Activated CD4-positive, alpha-beta T cell treated with anti-CD3 and anti-CD28 coated beads, Interleukin-2, amount 10 ng/mL, durations not matched to agents 24 days and 14 days (primary cell): ENCODE results near the gene PPP1R3D. TPM values are rescaled to one million over a fixed set of nuclear protein-coding genes. Genes with fewer than 3 reads are reported as not detected.
"Not testable (repeated sequence)": the region's sequence is repeated elsewhere in the genome, so short reads cannot be mapped to it uniquely, and the experiment has no call there.

Experiments
- DNase-seq: peaks from one replicate; pipeline ENCODE4 v3.0.0; 2022
- H3K27ac Mint-ChIP-seq: one replicate; pipeline ENCODE4 v1.8.0; 2022; ENCODE audit warnings: mild to moderate bottlenecking, mixed read lengths
- H3K27me3 Mint-ChIP-seq: one replicate; pipeline ENCODE4 v1.8.0; 2022; ENCODE audit warnings: mixed read lengths
- H3K36me3 Mint-ChIP-seq: one replicate; pipeline ENCODE4 v1.8.0; 2022; ENCODE audit warnings: low read depth, mild to moderate bottlenecking, mixed read lengths
- H3K4me1 Mint-ChIP-seq: one replicate; pipeline ENCODE4 v1.8.0; 2021; ENCODE audit warnings: mixed read lengths
- H3K4me3 Mint-ChIP-seq: one replicate; pipeline ENCODE4 v1.8.0; 2022; ENCODE audit warnings: mild to moderate bottlenecking, moderate library complexity, mixed read lengths
- H3K9me3 Mint-ChIP-seq: one replicate; pipeline ENCODE4 v1.8.0; 2021; ENCODE audit warnings: mixed read lengths
- intact Hi-C: fragments of 100-400 bp; cut with micrococcal nuclease; formaldehyde crosslinking; loops from one replicate; pipeline ENCODE4 v1.15.1; 2023
- total RNA-seq: library from RNA; stranded (reverse); gene quantifications from 2 replicates; pipeline ENCODE4 v1.2.3, GENCODE V29; 2022

Gene PPP1R3D
- total RNA-seq, 1 donor from 2014 or later = 6.4 TPM

DNA sequence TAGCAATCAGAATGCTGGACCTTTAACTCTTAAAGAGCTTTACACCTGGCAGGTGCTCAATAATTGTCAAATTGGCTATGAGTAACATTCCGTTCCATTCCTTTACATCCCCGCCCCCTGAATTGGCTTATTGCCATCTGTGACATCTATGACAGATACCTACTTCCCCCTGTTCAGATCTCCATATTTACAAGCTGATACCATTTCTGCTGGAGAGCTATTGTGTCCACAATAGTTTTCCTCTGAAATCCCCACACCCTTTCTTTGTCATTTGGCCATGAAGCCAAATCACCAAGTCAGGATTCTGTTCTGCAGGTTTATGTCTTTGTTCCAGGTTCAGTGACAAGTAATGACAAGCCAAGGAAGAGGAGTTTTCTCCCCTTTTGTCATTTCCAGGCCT lies 21.3 kb upstream of the PPP1R3D start:
- intact Hi-C loops = no loop called here
- no peaks in the 10 kb centered on the region for H3K36me3 Mint-ChIP-seq
- H3K4me1 Mint-ChIP-seq = no peaks in the 10 kb centered on the region
- no peak for DNase-seq
- no peaks in the 10 kb centered on the region for H3K9me3 Mint-ChIP-seq
- no peak overlapping the region for H3K4me3 Mint-ChIP-seq
- no peaks in the 10 kb centered on the region for H3K27me3 Mint-ChIP-seq
- H3K27ac Mint-ChIP-seq = no peak overlapping the region

DNA sequence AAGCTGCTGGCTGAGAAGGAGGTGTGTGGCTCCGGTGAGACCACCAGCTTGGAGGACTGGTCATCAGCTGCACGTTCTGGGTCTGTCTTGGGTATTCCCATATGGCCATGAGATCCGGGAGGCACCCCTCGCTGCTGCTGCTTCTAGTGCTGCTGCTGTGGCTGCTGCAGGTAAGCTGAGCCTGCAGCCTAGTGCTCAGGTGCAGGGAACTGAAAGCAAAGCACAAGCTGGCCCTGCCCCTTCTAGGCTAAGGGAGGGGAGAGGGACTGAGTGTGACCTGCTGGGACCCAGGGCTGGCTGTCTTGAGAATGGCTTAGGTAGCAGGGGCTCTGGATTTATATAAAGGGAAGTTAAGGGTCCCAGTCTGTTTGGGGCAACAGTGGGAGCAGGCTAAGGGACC lies 18.5 kb upstream of the PPP1R3D start:
- no peak for DNase-seq
- Mint-ChIP-seq H3K36me3 (no peaks in the 10 kb centered on the region), H3K27ac (no peak overlapping the region), H3K27me3 (no peaks in the 10 kb centered on the region), H3K4me3 (no peak overlapping the region), H3K9me3 (no peaks in the 10 kb centered on the region), H3K4me1 (no peaks in the 10 kb centered on the region)
- intact Hi-C loops = no loop called here

DNA sequence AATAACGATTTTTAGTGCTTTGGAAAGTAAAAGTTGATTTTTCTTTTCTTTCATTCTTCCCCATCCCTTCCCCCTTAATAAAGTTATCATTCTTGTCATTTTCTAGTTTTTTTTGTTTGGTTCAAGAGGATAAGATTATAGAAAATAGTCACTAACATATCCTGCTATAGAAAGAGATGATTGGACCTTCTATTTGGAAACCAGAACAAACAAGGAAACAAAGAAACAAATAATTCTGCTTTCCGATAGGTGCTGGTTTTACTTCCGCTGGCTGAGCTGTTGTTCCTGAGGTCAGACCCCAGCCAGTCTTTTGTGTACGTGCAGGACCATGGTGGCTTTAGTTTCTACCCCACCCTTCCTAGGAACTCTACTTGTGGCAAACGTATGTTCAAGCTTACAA lies 18.0 kb upstream of the PPP1R3D start, which contains the start of gene CDH26:
Gene CDH26, plus strand, starts transcription at position 301 of the 400 bp plus-strand sequence. CDS start 304 bp downstream, outside the sequence.
- Mint-ChIP-seq H3K9me3 (no peaks in the 10 kb centered on the region), H3K36me3 (no peaks in the 10 kb centered on the region), H3K27ac (no peak within 1 kb of the TSS), H3K4me1 (no peaks in the 10 kb centered on the region), H3K27me3 (no peaks in the 10 kb centered on the region), H3K4me3 (no peak within 1 kb of the TSS)
- no peak for DNase-seq
- intact Hi-C loops = no loop called here

DNA sequence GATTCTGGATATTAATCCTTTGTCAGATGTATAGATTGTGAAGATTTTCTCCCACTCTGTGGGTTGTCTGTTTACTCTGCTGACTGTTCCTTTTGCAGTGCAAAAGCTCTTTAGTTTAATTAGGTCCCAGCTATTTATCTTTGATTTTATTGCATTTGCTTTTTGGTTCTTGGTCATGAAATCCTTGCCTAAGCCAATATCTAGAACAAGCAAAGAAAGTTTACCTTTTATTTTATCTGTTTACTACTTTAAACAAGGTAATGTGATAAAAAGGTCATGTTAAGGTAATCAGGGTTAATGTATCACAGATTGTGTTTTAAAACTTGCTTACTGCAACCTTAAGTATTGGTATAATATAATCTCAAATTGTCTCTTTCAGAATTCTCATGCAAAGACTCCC lies 17.5 kb upstream of the PPP1R3D start:
- H3K27ac Mint-ChIP-seq, H3K27me3 Mint-ChIP-seq, DNase-seq, intact Hi-C loops, H3K4me1 Mint-ChIP-seq, H3K4me3 Mint-ChIP-seq, H3K9me3 Mint-ChIP-seq, H3K36me3 Mint-ChIP-seq: not testable (repeated sequence)

DNA sequence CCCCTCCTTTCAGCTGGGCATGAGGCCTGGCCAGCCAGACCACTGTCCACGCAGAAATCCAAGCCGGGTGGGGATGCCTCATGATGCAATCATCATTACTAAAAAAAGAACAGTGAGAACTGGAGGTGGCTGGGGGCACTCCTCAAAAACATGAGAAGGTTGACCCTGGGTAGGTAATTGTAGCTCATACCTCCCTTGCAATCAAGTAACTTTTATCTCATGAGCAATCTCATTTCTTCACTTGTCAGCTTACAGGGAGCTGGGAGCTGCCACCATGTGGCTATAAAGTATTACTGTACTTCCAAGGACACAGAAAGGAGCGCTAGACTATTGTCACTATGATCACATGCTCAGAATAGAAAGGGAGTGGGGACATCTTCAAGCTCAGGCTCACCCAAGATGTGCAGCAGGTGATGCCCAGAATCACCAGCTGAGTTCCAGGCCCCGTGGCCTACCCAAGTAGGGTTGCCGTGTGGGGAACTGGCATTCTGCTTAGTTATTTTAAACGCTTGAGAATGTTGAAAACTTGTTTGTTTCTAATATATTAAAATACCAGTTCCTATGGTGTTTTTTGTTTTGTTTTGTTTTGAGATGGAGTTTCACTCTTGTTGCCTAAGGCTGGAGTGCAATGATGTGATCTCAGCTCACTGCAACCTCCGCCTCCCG lies 15.2 kb upstream of the PPP1R3D start:
- H3K27me3 Mint-ChIP-seq = no peaks in the 10 kb centered on the region
- no peak for DNase-seq
- no peaks in the 10 kb centered on the region for H3K9me3 Mint-ChIP-seq
- no peak overlapping the region for H3K27ac Mint-ChIP-seq
- intact Hi-C loops = no loop called here
- no peaks in the 10 kb centered on the region for H3K36me3 Mint-ChIP-seq
- no peaks in the 10 kb centered on the region for H3K4me1 Mint-ChIP-seq
- no peak overlapping the region for H3K4me3 Mint-ChIP-seq

DNA sequence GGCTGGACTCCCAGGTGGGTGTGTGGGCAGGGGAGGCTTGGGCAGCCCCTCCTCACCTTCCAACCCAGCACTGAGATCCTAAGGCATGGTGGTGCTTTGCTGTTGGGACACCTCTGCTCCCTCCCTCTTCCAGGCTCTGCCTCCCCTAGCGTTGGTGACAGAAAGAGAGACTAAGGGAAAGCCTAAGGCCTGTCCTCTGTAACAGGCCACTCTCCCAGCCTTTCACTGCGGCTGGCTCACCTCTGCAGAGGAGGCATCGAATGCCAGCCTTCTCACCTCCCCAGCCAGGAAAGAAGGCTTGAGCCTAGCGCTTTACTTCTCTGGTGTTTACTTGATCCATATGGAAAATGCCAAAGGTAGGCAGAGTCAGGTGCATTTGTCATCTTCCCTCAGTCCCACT lies 14.6 kb upstream of the PPP1R3D start:
- Mint-ChIP-seq H3K9me3 (no peaks in the 10 kb centered on the region), H3K27me3 (no peaks in the 10 kb centered on the region), H3K4me3 (no peak overlapping the region), H3K36me3 (no peaks in the 10 kb centered on the region), H3K27ac (no peak overlapping the region), H3K4me1 (no peaks in the 10 kb centered on the region)
- no peak for DNase-seq
- intact Hi-C loops = no loop called here

DNA sequence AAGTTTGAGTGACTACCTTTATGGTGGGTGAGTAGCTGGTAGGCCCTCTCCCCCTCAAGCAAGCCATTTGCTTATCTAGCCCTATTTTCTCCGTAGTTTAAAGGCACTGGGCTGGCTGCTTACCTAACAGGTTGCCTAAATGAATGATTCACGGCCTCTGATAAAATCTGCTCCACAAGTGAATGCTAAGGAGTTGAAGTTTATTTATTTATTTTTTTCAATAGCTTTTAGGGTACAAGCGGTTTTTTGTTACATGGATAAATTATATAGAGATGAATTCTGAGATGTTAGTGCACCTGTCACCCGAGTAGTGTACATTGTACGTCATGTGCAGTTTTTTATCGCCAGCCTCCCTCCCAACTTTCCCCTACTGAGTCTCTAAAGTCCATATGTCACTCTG lies 9.8 kb upstream of the PPP1R3D start:
- no peak for DNase-seq
- intact Hi-C loops = loop anchor here (5.0 kb wide), 1 partner anchor 312 kb away; no protein-coding TSS in a partner anchor
- Mint-ChIP-seq H3K4me1 (peaks cover 16% of the 10 kb centered on the region), H3K9me3 (no peaks in the 10 kb centered on the region), H3K27me3 (no peaks in the 10 kb centered on the region), H3K4me3 (no peak overlapping the region), H3K27ac (no peak overlapping the region), H3K36me3 (peaks cover 6% of the 10 kb centered on the region)

DNA sequence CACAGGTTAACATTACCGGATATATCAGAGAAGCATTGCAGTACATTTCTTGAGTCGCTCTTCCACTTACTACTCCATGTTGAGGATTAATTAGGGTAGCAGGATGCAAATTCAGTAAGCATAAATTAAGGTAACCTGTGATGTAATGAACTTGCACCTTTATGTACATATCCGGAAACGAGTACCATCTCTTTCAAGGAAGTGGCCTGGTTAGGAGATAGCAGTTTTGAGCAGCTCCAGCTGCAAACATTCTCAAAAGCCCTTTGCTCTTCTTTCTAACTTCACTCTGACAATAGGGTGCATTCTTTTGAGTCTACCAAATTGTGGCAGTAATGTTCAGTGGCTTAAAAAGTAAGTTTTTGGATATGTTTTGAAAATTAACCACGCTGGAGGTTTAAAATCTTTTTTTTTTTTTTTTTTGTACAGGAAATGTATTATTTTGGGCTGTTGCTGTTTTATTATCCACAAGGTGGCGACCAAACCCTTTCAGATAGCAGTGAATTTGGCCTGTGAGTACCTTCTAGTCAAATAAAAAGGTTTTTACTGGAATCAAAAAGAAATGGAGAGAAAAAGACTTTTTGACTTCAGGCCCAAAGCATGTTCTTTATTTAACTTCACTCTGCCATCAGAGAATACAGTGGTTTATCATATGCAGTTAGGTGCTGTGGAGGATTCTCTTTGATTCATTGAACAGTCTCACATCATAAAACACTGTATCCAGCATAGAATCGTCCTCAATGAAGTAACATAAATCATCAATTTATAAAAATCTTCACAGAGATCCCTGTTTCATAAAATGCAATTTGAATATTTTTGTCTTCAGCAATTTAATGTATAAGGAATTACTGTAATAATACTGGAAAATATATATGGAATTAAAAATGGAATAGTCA lies 9.0 kb upstream of the PPP1R3D start:
- peaks cover 14% of the 10 kb centered on the region for H3K36me3 Mint-ChIP-seq
- intact Hi-C loops = loop anchor here (5.0 kb wide), 1 partner anchor 313 kb away; no protein-coding TSS in a partner anchor

DNA sequence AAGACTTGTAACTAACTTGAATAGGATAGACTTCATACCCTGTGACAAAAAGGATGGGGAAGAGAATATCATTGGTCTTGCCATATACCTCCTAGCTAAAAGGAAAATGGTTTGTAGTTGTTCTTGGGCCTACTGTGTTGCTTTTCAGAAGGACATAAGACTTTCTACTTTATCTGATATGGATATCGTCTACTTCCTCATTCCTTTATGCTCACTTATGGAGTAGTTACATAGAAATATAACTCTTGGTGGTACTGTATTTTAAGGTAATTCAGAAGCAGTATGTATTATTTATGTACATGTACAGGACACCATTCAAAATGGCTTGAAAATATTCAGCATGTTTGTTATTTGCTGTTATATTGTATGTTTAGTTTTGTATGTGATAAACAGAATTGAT lies 8.1 kb upstream of the PPP1R3D start:
- no peak overlapping the region for H3K4me3 Mint-ChIP-seq
- intact Hi-C loops = loop anchor here (5.0 kb wide), 1 partner anchor 314 kb away; no protein-coding TSS in a partner anchor
- peaks cover 16% of the 10 kb centered on the region for H3K4me1 Mint-ChIP-seq
- H3K27me3 Mint-ChIP-seq = no peaks in the 10 kb centered on the region
- DNase-seq = no peak
- no peaks in the 10 kb centered on the region for H3K9me3 Mint-ChIP-seq
- H3K27ac Mint-ChIP-seq = peak overlapping the region; percentile 20
- H3K36me3 Mint-ChIP-seq = peaks cover 16% of the 10 kb centered on the region

More for the DNA sequence above, 9.0 kb upstream of the PPP1R3D start:
- H3K9me3 Mint-ChIP-seq = no peaks in the 10 kb centered on the region
- DNase-seq = peak; percentile 82
- peaks cover 16% of the 10 kb centered on the region for H3K4me1 Mint-ChIP-seq
- H3K4me3 Mint-ChIP-seq = peak overlapping the region; percentile 56
- H3K27ac Mint-ChIP-seq = peak overlapping the region; percentile 84
- no peaks in the 10 kb centered on the region for H3K27me3 Mint-ChIP-seq

DNA sequence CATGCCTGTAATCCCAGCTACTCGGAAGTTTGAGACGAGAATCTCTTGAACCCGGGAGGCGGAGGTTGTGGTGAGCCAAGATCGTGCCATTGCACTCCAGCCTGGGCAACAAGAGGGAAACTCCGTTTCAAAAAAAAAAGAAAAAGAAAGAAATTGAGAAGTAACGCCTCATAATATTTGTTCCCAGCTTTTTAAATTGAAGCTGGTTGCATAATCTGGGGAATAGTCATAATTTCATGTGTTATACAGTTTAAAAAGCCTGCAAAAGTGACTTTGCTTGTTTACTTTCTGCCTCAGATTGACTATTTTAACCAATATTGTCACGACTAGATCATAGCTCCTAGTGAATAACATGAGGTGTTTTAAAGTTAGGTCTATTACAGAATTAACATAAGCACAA lies 7.3 kb upstream of the PPP1R3D start:
- Mint-ChIP-seq H3K27me3 (no peaks in the 10 kb centered on the region), H3K27ac (no peak overlapping the region), H3K4me3 (no peak overlapping the region), H3K9me3 (no peaks in the 10 kb centered on the region), H3K4me1 (peaks cover 16% of the 10 kb centered on the region), H3K36me3 (peaks cover 16% of the 10 kb centered on the region)
- DNase-seq = no peak
- intact Hi-C loops = loop anchor here (5.0 kb wide), 1 partner anchor 315 kb away; no protein-coding TSS in a partner anchor

DNA sequence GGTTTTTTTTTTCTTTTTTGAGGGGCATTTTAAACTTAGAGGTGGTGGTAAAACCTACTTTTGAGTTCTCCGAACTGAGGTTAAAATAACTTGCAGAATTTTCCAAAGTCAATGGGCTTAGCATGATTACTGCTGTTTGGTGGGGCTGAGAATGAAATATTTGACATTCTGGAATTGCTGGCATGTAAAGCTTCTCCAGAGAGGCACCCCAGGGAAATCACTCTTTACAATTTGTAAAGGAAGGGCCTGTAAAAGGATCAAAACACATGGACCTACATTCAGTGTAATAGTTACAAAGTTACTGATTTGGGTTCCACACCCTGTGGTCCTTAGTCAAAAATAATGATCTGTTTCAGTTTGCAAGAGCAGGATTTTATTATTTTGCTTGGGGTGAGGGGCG lies 5.6 kb upstream of the PPP1R3D start:
- intact Hi-C loops = loop anchor here (5.0 kb wide), 1 partner anchor 317 kb away; no protein-coding TSS in a partner anchor

DNA sequence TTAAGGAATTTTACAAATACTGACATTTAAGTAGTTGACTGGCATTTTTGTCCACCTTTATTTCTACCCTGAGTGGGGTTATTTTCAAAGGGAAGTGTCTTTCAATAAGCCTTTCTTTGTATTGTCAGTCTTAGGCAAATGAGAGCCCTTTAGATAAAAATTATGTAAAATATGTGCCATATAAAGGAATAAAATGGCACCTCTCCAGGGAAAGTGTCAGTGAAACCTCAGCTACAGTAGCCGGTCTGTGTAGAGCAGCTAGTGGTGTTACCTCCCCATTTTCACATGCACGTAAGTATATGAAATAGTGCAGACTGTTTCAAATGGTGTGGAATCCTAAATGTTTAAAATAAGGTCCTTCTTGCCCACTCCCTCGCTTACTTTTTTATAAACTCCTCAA lies 5.1 kb upstream of the PPP1R3D start:
- intact Hi-C loops = loop anchor here (5.0 kb wide), 1 partner anchor 317 kb away; no protein-coding TSS in a partner anchor
- H3K27me3 Mint-ChIP-seq = no peaks in the 10 kb centered on the region
- no peak overlapping the region for H3K4me3 Mint-ChIP-seq

More for the DNA sequence above, 5.6 kb upstream of the PPP1R3D start:
- no peaks in the 10 kb centered on the region for H3K9me3 Mint-ChIP-seq
- DNase-seq = no peak
- H3K27me3 Mint-ChIP-seq = no peaks in the 10 kb centered on the region
- peaks cover 18% of the 10 kb centered on the region for H3K36me3 Mint-ChIP-seq
- no peak overlapping the region for H3K27ac Mint-ChIP-seq
- H3K4me3 Mint-ChIP-seq = no peak overlapping the region
- H3K4me1 Mint-ChIP-seq = peaks cover 28% of the 10 kb centered on the region

DNA sequence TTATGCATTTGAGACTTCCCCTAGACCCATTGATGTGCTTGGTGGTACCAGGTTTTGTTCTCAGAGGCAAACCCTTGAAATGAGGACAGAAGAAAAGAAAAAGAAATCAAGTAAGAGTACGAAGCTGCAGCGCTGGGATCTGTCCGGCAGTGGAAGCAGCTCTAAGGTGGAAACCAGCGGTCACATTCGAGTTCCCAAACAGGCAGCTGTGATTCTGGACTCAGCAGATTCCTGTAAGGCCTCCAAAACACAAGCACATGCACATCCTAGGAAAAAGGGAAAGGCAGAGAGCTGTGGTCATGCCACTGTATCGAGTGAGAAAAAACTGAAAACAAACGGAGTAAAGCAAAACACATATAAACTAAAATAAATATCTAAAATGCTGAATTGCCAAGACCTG lies 4.6 kb upstream of the PPP1R3D start:
- H3K9me3 Mint-ChIP-seq = no peaks in the 10 kb centered on the region
- peaks cover 18% of the 10 kb centered on the region for H3K36me3 Mint-ChIP-seq
- no peak overlapping the region for H3K4me3 Mint-ChIP-seq
- no peaks in the 10 kb centered on the region for H3K27me3 Mint-ChIP-seq
- peaks cover 28% of the 10 kb centered on the region for H3K4me1 Mint-ChIP-seq
- no peak overlapping the region for H3K27ac Mint-ChIP-seq
- intact Hi-C loops = loop anchor here (5.0 kb wide), 1 partner anchor 318 kb away; no protein-coding TSS in a partner anchor
- no peak for DNase-seq

More for the DNA sequence above, 5.1 kb upstream of the PPP1R3D start:
- Mint-ChIP-seq H3K4me1 (peaks cover 28% of the 10 kb centered on the region), H3K27ac (no peak overlapping the region), H3K36me3 (peaks cover 18% of the 10 kb centered on the region), H3K9me3 (no peaks in the 10 kb centered on the region)
- no peak for DNase-seq

DNA sequence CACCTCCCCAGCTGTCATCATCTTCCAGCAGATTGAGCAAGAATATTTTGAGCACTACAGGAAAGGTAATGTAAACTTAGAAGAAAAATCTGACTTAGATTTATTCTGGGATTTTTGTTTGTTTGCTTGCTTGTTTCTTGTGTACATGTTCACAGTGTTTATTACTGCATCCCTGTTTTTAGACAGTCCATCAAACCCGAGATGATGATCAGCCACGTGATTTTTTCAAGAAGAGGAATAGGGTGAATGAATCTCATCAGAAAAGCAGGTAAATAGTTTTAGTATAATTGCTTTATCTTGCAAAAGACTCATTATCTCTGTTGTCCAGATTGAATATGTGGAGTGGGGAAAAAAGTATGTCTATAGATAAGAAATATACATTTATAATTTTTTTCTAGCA lies 2.1 kb upstream of the PPP1R3D start:
- no peak overlapping the region for H3K4me3 Mint-ChIP-seq
- no peak overlapping the region for H3K27ac Mint-ChIP-seq
- intact Hi-C loops = no loop called here
- no peaks in the 10 kb centered on the region for H3K9me3 Mint-ChIP-seq
- no peaks in the 10 kb centered on the region for H3K27me3 Mint-ChIP-seq
- no peak for DNase-seq
- peaks cover 31% of the 10 kb centered on the region for H3K4me1 Mint-ChIP-seq
- H3K36me3 Mint-ChIP-seq = peaks cover 25% of the 10 kb centered on the region
